Measurements from ENCODE around the gene HOXA11.

- no peak for TF ChIP-seq POLR2AphosphoS5 (IDR thresholded peaks at IDR 0.05)
- TF ChIP-seq, protein P1, sequence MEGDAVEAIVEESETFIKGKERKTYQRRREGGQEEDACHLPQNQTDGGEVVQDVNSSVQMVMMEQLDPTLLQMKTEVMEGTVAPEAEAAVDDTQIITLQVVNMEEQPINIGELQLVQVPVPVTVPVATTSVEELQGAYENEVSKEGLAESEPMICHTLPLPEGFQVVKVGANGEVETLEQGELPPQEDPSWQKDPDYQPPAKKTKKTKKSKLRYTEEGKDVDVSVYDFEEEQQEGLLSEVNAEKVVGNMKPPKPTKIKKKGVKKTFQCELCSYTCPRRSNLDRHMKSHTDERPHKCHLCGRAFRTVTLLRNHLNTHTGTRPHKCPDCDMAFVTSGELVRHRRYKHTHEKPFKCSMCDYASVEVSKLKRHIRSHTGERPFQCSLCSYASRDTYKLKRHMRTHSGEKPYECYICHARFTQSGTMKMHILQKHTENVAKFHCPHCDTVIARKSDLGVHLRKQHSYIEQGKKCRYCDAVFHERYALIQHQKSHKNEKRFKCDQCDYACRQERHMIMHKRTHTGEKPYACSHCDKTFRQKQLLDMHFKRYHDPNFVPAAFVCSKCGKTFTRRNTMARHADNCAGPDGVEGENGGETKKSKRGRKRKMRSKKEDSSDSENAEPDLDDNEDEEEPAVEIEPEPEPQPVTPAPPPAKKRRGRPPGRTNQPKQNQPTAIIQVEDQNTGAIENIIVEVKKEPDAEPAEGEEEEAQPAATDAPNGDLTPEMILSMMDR (IDR thresholded peaks at IDR 0.05): no peak
These were observed 18.4 kb upstream of the HOXA11 start for GRCh38 chr7:27203365-27203953.
